GM23248 (cell line): Measurements from ENCODE around the gene WFDC1. TPM values are rescaled to one million over a fixed set of nuclear protein-coding genes. Genes with fewer than 3 reads are reported as not detected.

ENCODE experiments used
- DNase-seq: peaks from one replicate; pipeline ENCODE4 v3.0.0-alpha.2; 2015
- H2AFZ ChIP-seq: fragments of 200-600 bp; sonication (generic); 2 replicates; pipeline ENCODE4 v1.6.1; 2016; ENCODE audit warnings: antibody characterized with exemption
- H3F3A ChIP-seq: fragments of 200-600 bp; sonication (generic); 2 replicates; pipeline ENCODE4 v1.6.1; 2016; ENCODE audit warnings: mild to moderate bottlenecking, antibody characterized with exemption, mixed run types; ENCODE audit not compliant: insufficient read depth
- H3K27ac ChIP-seq: fragments of 200-600 bp; sonication (generic); 2 replicates; pipeline ENCODE4 v1.5.1; 2016; ENCODE audit warnings: mild to moderate bottlenecking
- H3K27me3 ChIP-seq: fragments of 200-600 bp; sonication (generic); replicated peaks from 2 replicates; pipeline ENCODE4 v1.6.1; 2016; ENCODE audit warnings: mild to moderate bottlenecking; ENCODE audit not compliant: insufficient read depth
- H3K36me3 ChIP-seq: fragments of 200-600 bp; sonication (generic); 2 replicates; pipeline ENCODE4 v1.6.1; 2016; ENCODE audit warnings: low read depth, mild to moderate bottlenecking
- H3K4me1 ChIP-seq: fragments of 200-600 bp; sonication (generic); 2 replicates; pipeline ENCODE4 v1.6.1; 2016; ENCODE audit warnings: mild to moderate bottlenecking; ENCODE audit not compliant: insufficient read depth
- H3K4me2 ChIP-seq: fragments of 200-600 bp; sonication (generic); one replicate; pipeline ENCODE4 v1.6.1; 2016; ENCODE audit warnings: mild to moderate bottlenecking; ENCODE audit not compliant: unreplicated experiment
- H3K4me3 ChIP-seq: fragments of 200-600 bp; sonication (generic); 2 replicates; pipeline ENCODE4 v1.5.1; 2016; ENCODE audit warnings: mild to moderate bottlenecking
- H3K79me2 ChIP-seq: fragments of 200-600 bp; sonication (generic); 2 replicates; pipeline ENCODE4 v1.6.1; 2016; ENCODE audit warnings: mild to moderate bottlenecking; ENCODE audit not compliant: insufficient read depth
- H3K9ac ChIP-seq: fragments of 200-600 bp; sonication (generic); 2 replicates; pipeline ENCODE4 v1.6.1; 2016; ENCODE audit warnings: mild to moderate bottlenecking
- H3K9me2 ChIP-seq: fragments of 200-600 bp; sonication (generic); 2 replicates; pipeline ENCODE4 v1.6.1; 2016; ENCODE audit warnings: mixed run types, mild to moderate bottlenecking, moderate library complexity; ENCODE audit not compliant: insufficient read depth
- H3K9me3 ChIP-seq: fragments of 200-600 bp; sonication (generic); one replicate; pipeline ENCODE4 v1.6.1; 2017; ENCODE audit warnings: low read depth
- H4K20me1 ChIP-seq: fragments of 200-600 bp; sonication (generic); 2 replicates; pipeline ENCODE4 v1.6.0; 2016; ENCODE audit not compliant: insufficient read depth
- EZH2 ChIP-seq: fragments of 200-600 bp; sonication (generic); IDR thresholded peaks from 2 replicates; pipeline ENCODE4 v1.6.1; 2018; ENCODE audit warnings: antibody characterized with exemption, mild to moderate bottlenecking; ENCODE audit not compliant: insufficient read depth, poor library complexity, severe bottlenecking
- EZH2phosphoT487 ChIP-seq: fragments of 200-600 bp; sonication (generic); IDR thresholded peaks from 2 replicates; pipeline ENCODE4 v1.6.1; 2018; ENCODE audit warnings: antibody characterized with exemption, moderate library complexity, mild to moderate bottlenecking, low read depth; ENCODE audit not compliant: insufficient read depth
- WGBS, 2 experiments: methylation state at CpG; one replicate each; pipeline ENCODE4 v1.1.6; 2015 to 2017; ENCODE audit warnings: low lambda C conversion rate in 2 of 2, low coverage in 1 of 2; ENCODE audit errors: missing lambda C conversion rate in 2 of 2; 5-methylcytosine and 5-hydroxymethylcytosine counted together
- in situ Hi-C: fragments of 300-500 bp; cut with MboI; formaldehyde crosslinking; loops from 2 replicates; pipeline ENCODE4 v1.15.0; 2020
- polyA plus RNA-seq: library from polyadenylated mRNA; unstranded; fragments of >200 nt; fragmentation: Nextera tagmentation; extraction: Ambion mirVana; gene quantifications from 2 replicates; pipeline ENCODE4 v1.2.1, GENCODE V29; 2016
- total RNA-seq: library from RNA; depleted of rRNA; stranded (reverse); fragments of >200 nt; shearing (Covaris generic); gene quantifications from 2 replicates; pipeline ENCODE4 v1.2.3, GENCODE V29; 2014

WFDC1 gene
- total and polyA plus RNA-seq, 2 experiments from 2014 or later, result 0.35 to 0.76 TPM

- in situ Hi-C loops, result no loop called here
- Histone ChIP-seq H3F3A (no peaks in the 10 kb centered on the region), H3K9me2 (no peaks in the 10 kb centered on the region), H3K9ac (no peak overlapping the region), H3K27me3 (peaks cover 4% of the 10 kb centered on the region), H3K4me3 (no peak overlapping the region), H3K27ac (no peak overlapping the region), H3K9me3 (no peaks in the 10 kb centered on the region), H2AFZ (no peak overlapping the region), H4K20me1 (no peaks in the 10 kb centered on the region; the same call in 1 of the 2 replicates), H3K36me3 (no peaks in the 10 kb centered on the region), H3K79me2 (no peaks in the 10 kb centered on the region), H3K4me2 (no peak overlapping the region), H3K4me1 (no peaks in the 10 kb centered on the region)
- DNase-seq, result no peak
- 68 to 73% methylated on average over 10 of the region's 10 CpGs for WGBS, 2 experiments
- no peak for TF ChIP-seq EZH2
- TF ChIP-seq EZH2phosphoT487, result no peak
These were observed 61.5 kb downstream of the WFDC1 start for GRCh38 chr16:84356176-84356575.

GRCh38 chr16:84356591-84357116 lies 62.0 kb downstream of the WFDC1 start:
- TF ChIP-seq EZH2, result no peak
- no peak for TF ChIP-seq EZH2phosphoT487
- Histone ChIP-seq H3K9ac (no peak overlapping the region), H4K20me1 (no peaks in the 10 kb centered on the region; the same call in 1 of the 2 replicates), H3K4me3 (no peak overlapping the region), H2AFZ (no peak overlapping the region), H3K9me3 (no peaks in the 10 kb centered on the region), H3K4me2 (no peak overlapping the region), H3K27ac (no peak overlapping the region), H3K27me3 (peaks cover 4% of the 10 kb centered on the region; the same call in 1 of the 2 replicates), H3K36me3 (no peaks in the 10 kb centered on the region), H3K4me1 (no peaks in the 10 kb centered on the region), H3K79me2 (no peaks in the 10 kb centered on the region), H3F3A (no peaks in the 10 kb centered on the region), H3K9me2 (no peaks in the 10 kb centered on the region)
- in situ Hi-C loops, result no loop called here
- WGBS, 2 experiments, result 54 to 59% methylated on average over 11 of the region's 11 CpGs
- DNase-seq, result peak; percentile 5

- no peak overlapping the region for H3K27ac ChIP-seq
- in situ Hi-C loops, result no loop called here
- H3K9me3 ChIP-seq, result no peaks in the 10 kb centered on the region
- H3K9me2 ChIP-seq, result no peaks in the 10 kb centered on the region
- no peaks in the 10 kb centered on the region for H3K36me3 ChIP-seq
- no peak overlapping the region for H3K4me3 ChIP-seq
- H3K27me3 ChIP-seq, result peaks cover 4% of the 10 kb centered on the region; the same call in 1 of the 2 replicates
- peak; percentile 30 for DNase-seq
- no peaks in the 10 kb centered on the region for H3K79me2 ChIP-seq
- no peak overlapping the region for H3K4me2 ChIP-seq
- TF ChIP-seq EZH2, result no peak
- TF ChIP-seq EZH2phosphoT487, result no peak
- 53 to 60% methylated on average over 9 of the region's 9 CpGs for WGBS, 2 experiments
- no peak overlapping the region for H2AFZ ChIP-seq
- H3K4me1 ChIP-seq, result no peaks in the 10 kb centered on the region
- no peaks in the 10 kb centered on the region; the same call in 1 of the 2 replicates for H4K20me1 ChIP-seq
- no peak overlapping the region for H3K9ac ChIP-seq
- no peaks in the 10 kb centered on the region for H3F3A ChIP-seq
These were observed 62.5 kb downstream of the WFDC1 start for GRCh38 chr16:84357191-84357651.

- DNase-seq, result no peak
- no peak overlapping the region for H3K27ac ChIP-seq
- H3K9me3 ChIP-seq, result no peaks in the 10 kb centered on the region
- in situ Hi-C loops, result no loop called here
- no peaks in the 10 kb centered on the region; the same call in 1 of the 2 replicates for H4K20me1 ChIP-seq
- no peaks in the 10 kb centered on the region for H3F3A ChIP-seq
- H2AFZ ChIP-seq, result no peak overlapping the region
- no peaks in the 10 kb centered on the region for H3K79me2 ChIP-seq
- H3K4me1 ChIP-seq, result no peaks in the 10 kb centered on the region
- no peaks in the 10 kb centered on the region for H3K36me3 ChIP-seq
- WGBS, 2 experiments, result 74 to 77% methylated on average over 14 of the region's 14 CpGs
- peaks cover 4% of the 10 kb centered on the region; the same call in 1 of the 2 replicates for H3K27me3 ChIP-seq
- H3K4me2 ChIP-seq, result no peak overlapping the region
- no peaks in the 10 kb centered on the region for H3K9me2 ChIP-seq
- no peak overlapping the region for H3K4me3 ChIP-seq
- no peak overlapping the region for H3K9ac ChIP-seq
- TF ChIP-seq EZH2 (no peak), EZH2phosphoT487 (no peak)
These were observed 64.1 kb downstream of the WFDC1 start for GRCh38 chr16:84358601-84359295.
